Activated CD8-positive, alpha-beta memory T cell treated with anti-CD3 and anti-CD28 coated beads, Interleukin-2, amount 50 U/mL, for 48 hours (primary cell): ENCODE data around the gene DCAF10.
"Not testable (repeated sequence)": the region's sequence is repeated elsewhere in the genome, so short reads cannot be mapped to it uniquely, and the experiment has no call there.

Experiments
- DNase-seq: peaks from one replicate; pipeline ENCODE4 v3.0.0-alpha.2; 2020

Gene DCAF10

GRCh38 chr9:37800631-37801286 lies at the start of gene DCAF10:
Gene DCAF10 (plus strand): TSS chr9:37800797. CDS start chr9:37800867, 70 bp downstream.
- DNase-seq = peak; percentile 99

- DNase-seq = no peak
These were observed 49.4 kb upstream of the DCAF10 start for GRCh38 chr9:37751186-37751585.

GRCh38 chr9:37751704-37752103 lies 48.9 kb upstream of the DCAF10 start:
- DNase-seq = not testable (repeated sequence)

- not testable (repeated sequence) for DNase-seq
These were observed 48.5 kb upstream of the DCAF10 start for GRCh38 chr9:37752112-37752511.

GRCh38 chr9:37752642-37753488 lies 47.7 kb upstream of the DCAF10 start:
- DNase-seq = no peak

- peak; percentile 85 for DNase-seq
These were observed 47.0 kb upstream of the DCAF10 start, which contains the start of gene TRMT10B for GRCh38 chr9:37753489-37754190. Gene TRMT10B (plus strand): TSS chr9:37753805. CDS start chr9:37761932, 8,127 bp downstream.

GRCh38 chr9:37758747-37759146 lies 41.9 kb upstream of the DCAF10 start:
- no peak for DNase-seq

- DNase-seq = no peak
These were observed 40.0 kb upstream of the DCAF10 start for GRCh38 chr9:37760416-37761161.

GRCh38 chr9:37761511-37761910 lies 39.1 kb upstream of the DCAF10 start:
- DNase-seq = no peak

GRCh38 chr9:37765263-37765662 lies 35.3 kb upstream of the DCAF10 start:
- not testable (repeated sequence) for DNase-seq

GRCh38 chr9:37769306-37769705 lies 31.3 kb upstream of the DCAF10 start:
- no peak for DNase-seq

GRCh38 chr9:37769995-37770394 lies 30.6 kb upstream of the DCAF10 start:
- DNase-seq = no peak

GRCh38 chr9:37775216-37775919 lies 25.2 kb upstream of the DCAF10 start:
- DNase-seq = no peak

GRCh38 chr9:37776328-37776727 lies 24.3 kb upstream of the DCAF10 start:
- DNase-seq = no peak

GRCh38 chr9:37778534-37778933 lies 22.1 kb upstream of the DCAF10 start:
- no peak for DNase-seq

- DNase-seq = no peak
These were observed 16.3 kb upstream of the DCAF10 start for GRCh38 chr9:37784291-37784615.

GRCh38 chr9:37784616-37785483 lies 15.7 kb upstream of the DCAF10 start, which contains the start of gene EXOSC3:
Gene EXOSC3 (minus strand): TSS chr9:37785064. CDS start chr9:37785044, 20 bp downstream.
- peak; percentile 93 for DNase-seq

- no peak for DNase-seq
These were observed 13.5 kb upstream of the DCAF10 start for GRCh38 chr9:37787059-37787458.

- no peak for DNase-seq
These were observed 12.3 kb upstream of the DCAF10 start for GRCh38 chr9:37788332-37788731.

GRCh38 chr9:37790096-37790495 lies 10.5 kb upstream of the DCAF10 start:
- DNase-seq = no peak

- DNase-seq = no peak
These were observed 8.5 kb upstream of the DCAF10 start for GRCh38 chr9:37792122-37792521.
